ENCODE measurements around the gene ARPC1B. TPM values are rescaled to one million over a fixed set of nuclear protein-coding genes. Genes with fewer than 3 reads are reported as not detected.

ARPC1B gene
- total and polyA plus RNA-seq, 2 donors from 2014 or later, result 74.1 to 216 TPM

GRCh38 chr7:99369767-99370391 lies 4.7 kb upstream of the ARPC1B start:
- Histone ChIP-seq H3K27me3 (ENCODE audit: control insufficient read depth, insufficient read depth, low read length) (no peaks in the 10 kb centered on the region), H3K9me3 (ENCODE audit: control insufficient read depth in 2 of 3, insufficient read depth in 1 of 3, low read length in 3 of 3) (no peaks in the 10 kb centered on the region), H3K27ac (ENCODE audit: low read depth in 2 of 2, low read length in 2 of 2) (no peak overlapping the region), H3K4me1 (ENCODE audit: control insufficient read depth in 2 of 3, insufficient read depth in 2 of 3, low read depth in 1 of 3, low read length in 3 of 3) (peaks cover 0 to 7% (median 0%) of the 10 kb centered on the region in 3 donors), H3K9ac (ENCODE audit: low read length in 3 of 3) (no peak overlapping the region), H3K36me3 (ENCODE audit: control insufficient read depth in 2 of 3, insufficient read depth in 3 of 3, low read length in 3 of 3) (peaks cover 0 to 7% (median 6%) of the 10 kb centered on the region in 3 donors), H3K4me3 (ENCODE audit: low read length in 3 of 3) (no peak overlapping the region)
- FAIRE-seq (no peak), DNase-seq (peak in 4 of 5 donors; percentile 80 to 87 (median 82))
- no peak for TF ChIP-seq CTCF (IDR thresholded peaks at IDR 0.05; ENCODE audit: borderline replicate concordance, extremely low read depth, insufficient read depth)
- intact Hi-C loops (cut with DNase I), result no loop called here

DNA sequence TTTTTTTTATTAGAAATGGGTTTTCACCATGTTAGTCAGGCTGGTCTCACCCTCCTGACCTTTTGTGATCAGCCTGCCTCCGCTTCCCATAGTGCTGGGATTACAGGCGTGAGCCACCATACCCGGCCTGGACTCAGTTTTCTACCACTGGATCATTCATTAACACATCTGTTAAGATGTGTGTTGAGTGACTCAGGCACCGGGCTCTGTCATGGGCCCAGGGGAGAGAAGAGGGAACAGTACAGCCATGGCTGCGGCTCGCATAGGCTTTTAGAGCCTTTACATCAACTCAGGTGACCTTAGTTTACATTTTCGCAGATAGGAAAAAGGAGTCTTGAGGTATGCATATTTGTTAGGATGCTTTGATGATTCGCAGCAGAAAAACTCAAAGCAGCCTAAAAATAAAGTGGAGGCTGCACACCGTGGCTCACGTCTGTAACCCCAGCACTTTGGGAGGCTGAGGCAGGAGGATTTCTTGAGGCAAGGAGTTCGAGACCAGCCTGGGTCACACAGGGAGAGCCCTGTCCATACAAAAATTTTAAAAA lies 3.1 kb upstream of the ARPC1B start:
- Histone ChIP-seq H3K4me3 (ENCODE audit: low read length in 3 of 3) (no peak overlapping the region), H3K9ac (ENCODE audit: low read length in 3 of 3) (no peak overlapping the region), H3K9me3 (ENCODE audit: control insufficient read depth in 2 of 3, insufficient read depth in 1 of 3, low read length in 3 of 3) (no peaks in the 10 kb centered on the region), H3K4me1 (ENCODE audit: control insufficient read depth in 2 of 3, insufficient read depth in 2 of 3, low read depth in 1 of 3, low read length in 3 of 3) (peaks cover 0 to 10% (median 0%) of the 10 kb centered on the region in 3 donors), H3K36me3 (ENCODE audit: control insufficient read depth in 2 of 3, insufficient read depth in 3 of 3, low read length in 3 of 3) (peaks cover 0 to 5% (median 4%) of the 10 kb centered on the region in 3 donors), H3K27ac (ENCODE audit: low read depth in 2 of 2, low read length in 2 of 2) (no peak overlapping the region), H3K27me3 (ENCODE audit: control insufficient read depth, insufficient read depth, low read length) (no peaks in the 10 kb centered on the region)
- intact Hi-C loops (cut with DNase I), result no loop called here
- FAIRE-seq, result no peak
- peak in 1 of 5 donors; percentile 34 for DNase-seq
- TF ChIP-seq CTCF (IDR thresholded peaks at IDR 0.05; ENCODE audit: borderline replicate concordance, extremely low read depth, insufficient read depth), result no peak

- DNase-seq, result peak; percentile 77 to 93 (median 81)
- Histone ChIP-seq H3K9me3 (ENCODE audit: control insufficient read depth in 2 of 3, insufficient read depth in 1 of 3, low read length in 3 of 3) (no peaks in the 10 kb centered on the region), H3K27me3 (ENCODE audit: control insufficient read depth, insufficient read depth, low read length) (no peaks in the 10 kb centered on the region), H3K9ac (ENCODE audit: low read length in 3 of 3) (no peak overlapping the region), H3K36me3 (ENCODE audit: control insufficient read depth in 2 of 3, insufficient read depth in 3 of 3, low read length in 3 of 3) (no peaks in the 10 kb centered on the region), H3K4me1 (ENCODE audit: control insufficient read depth in 2 of 3, insufficient read depth in 2 of 3, low read depth in 1 of 3, low read length in 3 of 3) (peaks cover 0 to 10% (median 0%) of the 10 kb centered on the region in 3 donors), H3K27ac (ENCODE audit: low read depth in 2 of 2, low read length in 2 of 2) (peak overlapping the region; percentile 20 to 51), H3K4me3 (ENCODE audit: low read length in 3 of 3) (peak overlapping the region; percentile 10 to 19 (median 11))
- no peak for TF ChIP-seq CTCF (IDR thresholded peaks at IDR 0.05; ENCODE audit: borderline replicate concordance, extremely low read depth, insufficient read depth)
- intact Hi-C loops (cut with DNase I), result no loop called here
- FAIRE-seq, result no peak
Observed at GRCh38 chr7:99372275-99373090, 2.0 kb upstream of the ARPC1B start.

Measured in kidney (tissue), 14 donors.